ENCODE measurements around the gene ROR1.

ROR1 gene

DNA sequence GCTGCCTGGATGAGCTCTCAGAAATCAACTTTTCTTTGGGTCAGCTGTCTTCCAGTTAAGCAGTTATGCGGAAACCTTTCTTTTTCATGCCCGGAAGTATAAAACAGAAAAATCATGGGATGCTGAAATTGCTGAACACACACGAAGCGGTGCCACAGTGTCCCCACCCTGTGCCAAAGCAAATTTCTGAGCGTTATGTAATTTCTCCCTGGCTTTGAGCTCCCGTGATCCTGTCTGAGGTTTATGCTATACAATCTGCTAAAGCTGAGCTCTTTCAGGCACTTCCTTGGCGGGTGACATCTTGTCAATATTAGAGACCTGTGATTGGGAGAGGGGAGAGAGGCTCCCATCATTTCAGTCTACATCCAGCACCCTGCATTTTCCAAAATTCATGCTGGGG, 201.7 kb downstream of the ROR1 start:
- H3K4me3 ChIP-seq (replicated peaks in 1 of 2; ENCODE audit: low read depth in 2 of 2, low read length in 2 of 2), result no peak overlapping the region
- TF ChIP-seq, protein P1, sequence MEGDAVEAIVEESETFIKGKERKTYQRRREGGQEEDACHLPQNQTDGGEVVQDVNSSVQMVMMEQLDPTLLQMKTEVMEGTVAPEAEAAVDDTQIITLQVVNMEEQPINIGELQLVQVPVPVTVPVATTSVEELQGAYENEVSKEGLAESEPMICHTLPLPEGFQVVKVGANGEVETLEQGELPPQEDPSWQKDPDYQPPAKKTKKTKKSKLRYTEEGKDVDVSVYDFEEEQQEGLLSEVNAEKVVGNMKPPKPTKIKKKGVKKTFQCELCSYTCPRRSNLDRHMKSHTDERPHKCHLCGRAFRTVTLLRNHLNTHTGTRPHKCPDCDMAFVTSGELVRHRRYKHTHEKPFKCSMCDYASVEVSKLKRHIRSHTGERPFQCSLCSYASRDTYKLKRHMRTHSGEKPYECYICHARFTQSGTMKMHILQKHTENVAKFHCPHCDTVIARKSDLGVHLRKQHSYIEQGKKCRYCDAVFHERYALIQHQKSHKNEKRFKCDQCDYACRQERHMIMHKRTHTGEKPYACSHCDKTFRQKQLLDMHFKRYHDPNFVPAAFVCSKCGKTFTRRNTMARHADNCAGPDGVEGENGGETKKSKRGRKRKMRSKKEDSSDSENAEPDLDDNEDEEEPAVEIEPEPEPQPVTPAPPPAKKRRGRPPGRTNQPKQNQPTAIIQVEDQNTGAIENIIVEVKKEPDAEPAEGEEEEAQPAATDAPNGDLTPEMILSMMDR (IDR thresholded peaks at IDR 0.05; ENCODE audit: low read depth, low read length), result no peak
- no peak for DNase-seq (ENCODE audit: low read depth in 2 of 2)

DNA sequence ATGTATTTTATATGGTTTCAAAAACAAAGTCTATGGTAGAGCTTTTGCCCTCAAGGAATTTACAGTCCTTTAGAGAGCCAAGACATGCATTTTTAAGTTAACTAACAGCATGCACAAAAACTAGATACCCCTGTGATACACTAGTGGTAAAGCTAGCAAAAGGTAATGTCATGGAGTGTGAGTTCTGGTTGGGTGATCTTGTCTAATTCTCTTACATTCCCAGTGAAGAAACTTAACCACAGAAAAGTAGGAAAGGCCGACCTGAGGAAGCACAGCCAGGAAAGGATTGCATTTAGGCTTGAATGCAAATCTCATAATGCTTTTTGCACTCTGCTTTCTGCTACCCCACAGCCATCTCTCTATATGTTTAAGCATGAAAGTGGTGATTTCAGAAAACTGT, 202.2 kb downstream of the ROR1 start:
- no peak for DNase-seq (ENCODE audit: low read depth in 2 of 2)
- H3K4me3 ChIP-seq (replicated peaks in 1 of 2; ENCODE audit: low read depth in 2 of 2, low read length in 2 of 2), result no peak overlapping the region
- TF ChIP-seq, protein P1 (IDR thresholded peaks at IDR 0.05; ENCODE audit: low read depth, low read length), result no peak

DNA sequence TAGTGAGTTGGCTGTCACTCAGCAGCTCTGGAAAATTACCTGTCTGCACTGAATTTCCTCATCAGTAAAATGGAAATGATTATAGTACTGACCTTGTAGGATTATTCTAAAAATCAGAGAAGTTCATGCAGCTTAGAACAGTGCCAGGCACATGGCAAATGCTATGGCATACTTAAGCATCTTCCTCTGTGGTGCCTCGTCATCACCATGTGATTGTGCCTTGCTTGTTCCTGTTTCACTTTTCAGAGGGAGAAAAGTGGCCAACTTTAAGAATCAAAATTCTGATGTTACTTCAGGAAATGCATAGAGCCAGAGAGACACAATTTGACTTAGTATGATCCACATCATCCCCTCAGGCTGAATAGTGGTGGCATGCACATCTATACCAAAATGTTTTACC, 203.6 kb downstream of the ROR1 start:
- H3K4me3 ChIP-seq (replicated peaks in 1 of 2; ENCODE audit: low read depth in 2 of 2, low read length in 2 of 2), result no peak overlapping the region
- TF ChIP-seq, protein P1 (IDR thresholded peaks at IDR 0.05; ENCODE audit: low read depth, low read length), result no peak
- no peak for DNase-seq (ENCODE audit: low read depth in 2 of 2)

DNA sequence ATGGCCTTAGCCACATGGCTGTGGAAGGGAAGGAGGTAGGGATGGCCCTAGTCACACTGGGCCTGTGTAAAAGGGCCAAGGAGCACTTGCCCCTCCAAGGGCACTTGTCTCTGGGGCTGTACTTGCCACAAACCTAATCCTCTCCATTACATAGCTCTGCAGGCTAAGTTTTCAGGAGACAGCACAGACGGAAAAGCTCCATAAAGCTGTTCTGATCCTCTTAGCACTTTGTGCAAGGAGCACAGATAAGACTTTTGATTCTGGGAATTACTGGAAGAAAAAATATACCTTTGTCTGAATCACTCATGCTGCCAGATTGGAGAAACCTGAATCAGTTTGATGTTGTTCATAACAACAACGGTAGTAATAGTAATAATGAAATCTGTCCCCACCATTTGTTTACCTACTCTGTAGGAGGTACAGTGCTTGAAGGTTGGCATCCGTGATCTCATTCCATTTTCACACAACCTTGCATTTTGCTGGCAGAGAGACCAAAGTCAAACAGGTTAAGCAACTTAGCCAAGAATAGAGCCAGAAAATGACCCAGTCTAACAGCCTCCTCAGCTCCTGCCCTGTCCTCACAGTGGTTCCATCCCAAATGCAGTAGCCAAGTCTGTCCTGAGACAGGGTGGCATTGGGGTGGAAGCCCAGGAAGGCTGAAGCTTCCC, 207.1 kb downstream of the ROR1 start:
- DNase-seq (ENCODE audit: low read depth in 2 of 2), result no peak
- no peak overlapping the region for H3K4me3 ChIP-seq (replicated peaks in 1 of 2; ENCODE audit: low read depth in 2 of 2, low read length in 2 of 2)
- TF ChIP-seq, protein P1 (IDR thresholded peaks at IDR 0.05; ENCODE audit: low read depth, low read length), result no peak

DNA sequence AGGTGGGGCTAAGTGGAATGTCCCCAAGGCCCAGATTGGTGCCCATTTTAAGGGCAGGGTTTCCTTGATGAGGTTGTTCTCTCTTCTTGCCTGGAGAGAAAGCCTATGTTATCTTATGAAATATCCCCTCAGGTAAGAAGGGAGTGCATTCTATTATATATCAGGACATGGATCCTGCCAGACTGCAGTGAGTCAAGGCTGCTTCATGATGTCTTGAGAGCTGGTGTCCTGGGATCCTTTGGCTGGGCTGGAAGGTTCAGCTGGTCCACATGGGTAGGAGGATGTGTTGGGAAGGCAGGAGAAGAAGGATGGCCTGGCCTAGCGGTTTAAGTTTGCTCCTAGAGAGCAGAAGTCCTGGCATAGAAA, 207.6 kb downstream of the ROR1 start:
- TF ChIP-seq, protein P1 (IDR thresholded peaks at IDR 0.05; ENCODE audit: low read depth, low read length), result no peak
- no peak for DNase-seq (ENCODE audit: low read depth in 2 of 2)
- H3K4me3 ChIP-seq (replicated peaks in 1 of 2; ENCODE audit: low read depth in 2 of 2, low read length in 2 of 2), result no peak overlapping the region

DNA sequence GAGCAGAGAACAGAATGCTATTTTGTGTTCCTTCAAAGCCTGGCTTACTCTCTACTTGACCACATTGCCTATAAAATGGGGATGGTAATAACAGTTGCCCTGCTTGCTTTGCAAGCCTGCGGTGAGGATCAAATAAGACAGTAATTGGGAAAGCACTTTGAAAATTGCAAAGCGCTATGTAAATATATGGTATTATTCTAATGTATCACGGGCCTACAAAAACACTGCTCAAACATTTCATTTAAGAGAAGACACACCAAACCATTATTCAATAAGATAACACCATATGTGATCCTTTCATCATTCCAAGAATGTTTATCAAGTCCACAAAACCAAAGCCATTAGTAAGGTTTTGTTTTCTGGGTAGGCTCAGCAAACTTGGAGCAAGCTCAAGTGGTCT, 208.4 kb downstream of the ROR1 start:
- H3K4me3 ChIP-seq (replicated peaks in 1 of 2; ENCODE audit: low read depth in 2 of 2, low read length in 2 of 2), result no peak overlapping the region
- TF ChIP-seq, protein P1 (IDR thresholded peaks at IDR 0.05; ENCODE audit: low read depth, low read length), result no peak
- DNase-seq (ENCODE audit: low read depth in 2 of 2), result no peak
